Liver (tissue), 9 donors: Measurements from ENCODE around the gene JAK1. TPM values are rescaled to one million over a fixed set of nuclear protein-coding genes. Genes with fewer than 3 reads are reported as not detected.

Source experiments
- DNase-seq: peaks from one replicate; pipeline ENCODE4 v3.0.0-alpha.2; 2017; ENCODE audit warnings: low spot score
- H3K27ac ChIP-seq, 2 donors: one replicate each; pipeline ENCODE4 v1.7.0; 2013; ENCODE audit warnings: inconsistent platforms in 2 of 2, low read length in 2 of 2, control low read depth in 1 of 2, low read depth in 1 of 2, mild to moderate bottlenecking in 1 of 2
- H3K27me3 ChIP-seq, 4 donors: one replicate each; pipeline versions ENCODE4 v1.6.1 to v1.7.0; 2013; ENCODE audit warnings: low read length in 3 of 4, inconsistent platforms in 1 of 4, mild to moderate bottlenecking in 1 of 4, moderate library complexity in 1 of 4; ENCODE audit not compliant: control insufficient read depth in 4 of 4, insufficient read depth in 4 of 4
- H3K36me3 ChIP-seq, 4 donors: one replicate each; pipeline versions ENCODE4 v1.6.1 to v1.7.0; 2013; ENCODE audit warnings: low read length in 3 of 4, mild to moderate bottlenecking in 3 of 4, low read depth in 1 of 4, moderate library complexity in 1 of 4; ENCODE audit not compliant: control insufficient read depth in 4 of 4, insufficient read depth in 3 of 4
- H3K4me1 ChIP-seq, 4 donors: one replicate each; pipeline versions ENCODE4 v1.6.1 to v1.7.0; 2013; ENCODE audit warnings: low read length in 3 of 4, mild to moderate bottlenecking in 3 of 4, moderate library complexity in 1 of 4; ENCODE audit not compliant: control insufficient read depth in 4 of 4, insufficient read depth in 4 of 4
- H3K4me3 ChIP-seq, 3 donors: one replicate each; pipeline versions ENCODE4 v1.6.1 to v1.7.0; 2013; ENCODE audit warnings: low read length in 3 of 3, control low read depth in 1 of 3, low read depth in 1 of 3, mild to moderate bottlenecking in 1 of 3
- H3K9ac ChIP-seq, 2 donors: one replicate each; pipeline ENCODE4 v1.7.0; 2013; ENCODE audit warnings: low read length in 2 of 2, mild to moderate bottlenecking in 2 of 2, moderate library complexity in 2 of 2, control low read depth in 1 of 2, low read depth in 1 of 2
- H3K9me3 ChIP-seq, 4 donors: one replicate each; pipeline versions ENCODE4 v1.6.1 to v1.7.0; 2013; ENCODE audit warnings: low read length in 3 of 4; ENCODE audit not compliant: control insufficient read depth in 4 of 4
- ATF3 ChIP-seq: IDR thresholded peaks from 2 replicates; pipeline ENCODE4 v1.6.1; 2016; ENCODE audit warnings: antibody characterized with exemption
- CTCF ChIP-seq: fragments of 150-350 bp; IDR thresholded peaks from 2 replicates; pipeline ENCODE4 v1.5.1; 2017; ENCODE audit warnings: improper control_type of control experiment, low read depth, low read length; ENCODE audit not compliant: missing input control
- EGR1 ChIP-seq, 2 donors: IDR thresholded peaks; 2 replicates each; pipeline ENCODE4 v1.6.1; 2016 to 2018; ENCODE audit warnings: antibody characterized with exemption in 2 of 2, low read depth in 2 of 2
- FOXA1 ChIP-seq: IDR thresholded peaks from 2 replicates; pipeline ENCODE4 v1.6.1; 2016; ENCODE audit warnings: antibody characterized with exemption
- FOXA2 ChIP-seq: IDR thresholded peaks from 2 replicates; pipeline ENCODE4 v1.6.1; 2016; ENCODE audit warnings: antibody characterized with exemption
- GABPA ChIP-seq, 2 donors: IDR thresholded peaks in 1 of 2; conservative IDR thresholded peaks in 1 of 2; 2 replicates each; pipeline ENCODE4 v1.6.1; 2016; ENCODE audit warnings: antibody characterized with exemption in 2 of 2, mild to moderate bottlenecking in 1 of 2, moderate library complexity in 1 of 2
- HNF4A ChIP-seq, 2 donors: conservative IDR thresholded peaks; 2 replicates each; pipeline ENCODE4 v1.6.1; 2016; ENCODE audit warnings: antibody characterized with exemption in 2 of 2, mild to moderate bottlenecking in 2 of 2
- HNF4G ChIP-seq: IDR thresholded peaks from 2 replicates; pipeline ENCODE4 v1.6.1; 2016; ENCODE audit warnings: antibody characterized with exemption
- JUND ChIP-seq, 2 donors: IDR thresholded peaks; 2 replicates each; pipeline ENCODE4 v1.6.1; 2016; ENCODE audit warnings: antibody characterized with exemption in 2 of 2
- MAX ChIP-seq: IDR thresholded peaks from 2 replicates; pipeline ENCODE4 v1.6.1; 2016; ENCODE audit warnings: antibody characterized with exemption
- NR2F2 ChIP-seq: IDR thresholded peaks from 2 replicates; pipeline ENCODE4 v1.6.1; 2016; ENCODE audit warnings: antibody characterized with exemption
- RAD21 ChIP-seq, 2 donors: IDR thresholded peaks; 2 replicates each; pipeline ENCODE4 v1.6.1; 2016; ENCODE audit warnings: antibody characterized with exemption in 2 of 2, mild to moderate bottlenecking in 2 of 2
- RXRA ChIP-seq, 2 donors: IDR thresholded peaks; 2 replicates each; pipeline ENCODE4 v1.6.1; 2017 to 2018; ENCODE audit warnings: antibody characterized with exemption in 2 of 2, mild to moderate bottlenecking in 1 of 2
- SP1 ChIP-seq: IDR thresholded peaks from 2 replicates; pipeline ENCODE4 v1.6.1; 2018; ENCODE audit warnings: antibody characterized with exemption, mild to moderate bottlenecking
- TAF1 ChIP-seq: conservative IDR thresholded peaks from 2 replicates; pipeline ENCODE4 v1.6.1; 2016; ENCODE audit warnings: antibody characterized with exemption, mild to moderate bottlenecking
- YY1 ChIP-seq: IDR thresholded peaks from 2 replicates; pipeline ENCODE4 v1.6.1; 2016; ENCODE audit warnings: antibody characterized with exemption, mild to moderate bottlenecking
- ZBTB33 ChIP-seq: IDR thresholded peaks from 2 replicates; pipeline ENCODE4 v1.6.1; 2016; ENCODE audit warnings: antibody characterized with exemption
- WGBS: extraction: QIAGEN DNeasy Blood & Tissue Kit; methylation state at CpG from one replicate; pipeline ENCODE4 v1.1.7; 2013; 5-methylcytosine and 5-hydroxymethylcytosine counted together
- polyA plus RNA-seq, 2 donors: library from polyadenylated mRNA; stranded (reverse) in 1 of 2; unstranded in 1 of 2; fragments of 200-250 nt in 1 of 2; fragments of >200 nt in 1 of 2; fragmentation: Nextera tagmentation in 1 of 2; extraction: Ambion mirVana in 1 of 2; gene quantifications; one replicate each; pipeline versions ENCODE4 v1.2.1 to v1.2.3, GENCODE V29; 2013 to 2015
- total RNA-seq, 2 donors: library from RNA; depleted of rRNA; stranded (reverse); fragments of >200 nt; gene quantifications; one replicate each; pipeline ENCODE4 v1.2.3, GENCODE V29; 2014
- donor health status: healthy.
- donor health status: healthy.
- donor health status: healthy.
- donor health status: healthy.
- donor health status: healthy.

JAK1 gene
- total and polyA plus RNA-seq, 4 donors = 24.1 to 68.6 (median 34.5) TPM

- Histone ChIP-seq H3K27ac (no peak overlapping the region), H3K4me1 (no peaks in the 10 kb centered on the region), H3K4me3 (no peak overlapping the region), H3K36me3 (peaks cover 0 to 50% (median 46%) of the 10 kb centered on the region in 4 donors), H3K9ac (no peak overlapping the region), H3K27me3 (no peaks in the 10 kb centered on the region), H3K9me3 (no peaks in the 10 kb centered on the region)
- 94% methylated on average over 10 of the region's 10 CpGs for WGBS
- TF ChIP-seq SP1 (no peak), ZBTB33 (no peak), HNF4A (conservative IDR thresholded peaks at IDR 0.05) (no peak), RXRA (IDR thresholded peaks at IDR 0.05) (no peak), EGR1 (IDR thresholded peaks at IDR 0.05; ENCODE audit: low read depth in 2 of 2) (no peak), HNF4G (no peak), RAD21 (IDR thresholded peaks at IDR 0.05) (no peak), GABPA (IDR thresholded peaks at IDR 0.05 in 1 of 2, conservative IDR thresholded peaks at IDR 0.05 in 1 of 2) (no peak), NR2F2 (no peak), ATF3 (no peak), TAF1 (no peak), MAX (no peak), CTCF (no peak), JUND (IDR thresholded peaks at IDR 0.05) (no peak), FOXA2 (no peak), YY1 (no peak), FOXA1 (no peak)
- DNase-seq = no peak
Observed at GRCh38 chr1:64875101-64875500, 91.2 kb downstream of the JAK1 start.

- 88% methylated on average over 3 of the region's 3 CpGs for WGBS
- Histone ChIP-seq H3K4me3 (no peak overlapping the region), H3K27ac (no peak overlapping the region), H3K9me3 (no peaks in the 10 kb centered on the region), H3K36me3 (peaks cover 0 to 54% (median 46%) of the 10 kb centered on the region in 4 donors), H3K4me1 (no peaks in the 10 kb centered on the region), H3K27me3 (no peaks in the 10 kb centered on the region), H3K9ac (no peak overlapping the region)
- TF ChIP-seq CTCF = no peak
- TF ChIP-seq YY1 = no peak
- TF ChIP-seq ZBTB33 = no peak
- TF ChIP-seq GABPA (IDR thresholded peaks at IDR 0.05 in 1 of 2, conservative IDR thresholded peaks at IDR 0.05 in 1 of 2) = no peak
- no peak for TF ChIP-seq NR2F2
- TF ChIP-seq HNF4G = no peak
- TF ChIP-seq RXRA (IDR thresholded peaks at IDR 0.05) = no peak
- TF ChIP-seq FOXA1 = no peak
- TF ChIP-seq HNF4A (conservative IDR thresholded peaks at IDR 0.05) = no peak
- TF ChIP-seq EGR1 (IDR thresholded peaks at IDR 0.05; ENCODE audit: low read depth in 2 of 2) = no peak
- TF ChIP-seq MAX = no peak
- TF ChIP-seq ATF3 = no peak
- no peak for DNase-seq
Observed at GRCh38 chr1:64874666-64875065, 91.7 kb downstream of the JAK1 start.
